ENCODE data around the gene COL13A1. TPM values are rescaled to one million over a fixed set of nuclear protein-coding genes. Genes with fewer than 3 reads are reported as not detected.

The COL13A1 gene
- total RNA-seq, 6 experiments from 2014 or later, result 33.5 to 46.6 (median 38.1) TPM

GRCh38 chr10:69957241-69957885, 155.7 kb downstream of the COL13A1 start:
- Mint-ChIP-seq H3K4me3 (no peak overlapping the region), H3K4me1 (ENCODE audit: low read depth) (peaks cover 5% of the 10 kb centered on the region), H3K9me3 (no peaks in the 10 kb centered on the region), H3K36me3 (ENCODE audit: low read depth) (peaks cover 19% of the 10 kb centered on the region), H3K27ac (no peak overlapping the region), H3K27me3 (ENCODE audit: insufficient read depth) (peaks cover 5% of the 10 kb centered on the region; the same call in 1 of the 2 replicates)
- no peak for DNase-seq
- TF ChIP-seq, protein P1, sequence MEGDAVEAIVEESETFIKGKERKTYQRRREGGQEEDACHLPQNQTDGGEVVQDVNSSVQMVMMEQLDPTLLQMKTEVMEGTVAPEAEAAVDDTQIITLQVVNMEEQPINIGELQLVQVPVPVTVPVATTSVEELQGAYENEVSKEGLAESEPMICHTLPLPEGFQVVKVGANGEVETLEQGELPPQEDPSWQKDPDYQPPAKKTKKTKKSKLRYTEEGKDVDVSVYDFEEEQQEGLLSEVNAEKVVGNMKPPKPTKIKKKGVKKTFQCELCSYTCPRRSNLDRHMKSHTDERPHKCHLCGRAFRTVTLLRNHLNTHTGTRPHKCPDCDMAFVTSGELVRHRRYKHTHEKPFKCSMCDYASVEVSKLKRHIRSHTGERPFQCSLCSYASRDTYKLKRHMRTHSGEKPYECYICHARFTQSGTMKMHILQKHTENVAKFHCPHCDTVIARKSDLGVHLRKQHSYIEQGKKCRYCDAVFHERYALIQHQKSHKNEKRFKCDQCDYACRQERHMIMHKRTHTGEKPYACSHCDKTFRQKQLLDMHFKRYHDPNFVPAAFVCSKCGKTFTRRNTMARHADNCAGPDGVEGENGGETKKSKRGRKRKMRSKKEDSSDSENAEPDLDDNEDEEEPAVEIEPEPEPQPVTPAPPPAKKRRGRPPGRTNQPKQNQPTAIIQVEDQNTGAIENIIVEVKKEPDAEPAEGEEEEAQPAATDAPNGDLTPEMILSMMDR (IDR thresholded peaks at IDR 0.05), result no peak

DNA sequence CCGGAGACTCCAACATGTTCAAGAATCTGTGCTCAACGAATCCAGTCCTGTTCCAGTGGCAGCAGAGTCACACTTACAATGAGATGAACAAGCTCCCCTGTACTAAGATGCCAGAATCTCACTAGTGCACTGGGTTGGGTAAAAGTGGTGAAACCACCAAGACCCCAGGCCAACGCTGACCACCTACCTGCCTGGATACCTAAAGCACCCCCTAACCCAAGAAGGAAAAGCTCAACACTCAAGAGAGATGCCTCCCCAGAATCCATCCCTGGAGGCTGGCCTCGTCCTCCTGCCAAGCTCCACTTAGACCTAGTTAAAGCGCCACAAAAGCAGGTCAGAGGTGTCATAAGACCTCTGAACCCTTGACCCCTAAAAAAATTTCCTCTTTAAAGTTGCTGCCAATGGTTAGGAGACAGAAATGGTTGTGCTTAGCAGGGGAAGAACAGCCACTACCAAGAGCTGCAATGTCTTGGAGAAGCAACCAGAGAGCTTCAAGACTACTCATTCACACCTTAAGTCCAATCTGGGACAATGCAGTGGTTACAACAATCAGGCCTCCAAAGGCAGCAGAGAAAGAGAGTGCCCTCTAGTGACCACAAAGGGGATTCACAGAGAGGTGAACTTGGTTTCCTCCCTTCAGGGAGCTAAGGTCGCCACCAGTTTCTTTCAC, 156.3 kb downstream of the COL13A1 start:
- Mint-ChIP-seq H3K4me3 (no peak overlapping the region), H3K27ac (no peak overlapping the region), H3K4me1 (ENCODE audit: low read depth) (peaks cover 5% of the 10 kb centered on the region), H3K9me3 (no peaks in the 10 kb centered on the region), H3K36me3 (ENCODE audit: low read depth) (peaks cover 16% of the 10 kb centered on the region), H3K27me3 (ENCODE audit: insufficient read depth) (peaks cover 5% of the 10 kb centered on the region; the same call in 1 of the 2 replicates)
- TF ChIP-seq, protein P1 (IDR thresholded peaks at IDR 0.05), result peak; percentile 87
- peak; percentile 46 for DNase-seq

DNA sequence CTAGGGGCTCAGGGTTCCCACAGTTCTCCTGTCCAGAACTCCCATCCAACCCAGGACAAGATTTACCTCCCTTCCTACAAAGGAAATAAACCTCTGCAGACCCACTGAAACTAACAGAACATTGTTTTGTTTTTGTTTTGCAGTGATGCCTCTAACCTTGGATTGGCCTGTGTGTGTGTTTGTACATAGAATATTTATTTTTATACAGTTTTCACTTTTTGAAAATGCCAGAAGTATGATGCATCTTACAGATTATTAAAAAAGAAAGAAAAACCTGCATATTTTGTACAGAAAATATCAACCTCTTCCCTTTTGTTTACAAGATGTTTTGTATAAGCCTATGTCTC, 156.8 kb downstream of the COL13A1 start:
- Mint-ChIP-seq H3K4me3 (no peak overlapping the region), H3K27ac (no peak overlapping the region)

DNA sequence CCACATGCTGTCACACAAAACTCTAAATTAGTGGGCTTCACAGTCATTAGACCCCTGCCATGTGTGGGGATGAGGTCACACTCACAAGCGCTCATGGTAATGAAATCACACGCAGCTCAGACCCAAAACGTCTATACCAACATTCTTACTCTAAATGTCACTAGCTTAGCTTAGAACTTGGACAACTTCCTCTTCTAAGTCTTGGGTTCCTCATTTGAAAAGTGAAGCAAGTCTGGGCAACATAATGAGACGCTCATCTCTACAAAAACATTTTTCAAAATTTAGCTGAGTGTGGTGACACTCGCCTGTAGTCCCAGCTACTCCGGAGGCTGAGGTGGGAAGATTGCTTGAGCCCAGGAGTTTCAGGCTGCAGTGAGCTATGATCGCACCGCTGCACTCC, 158.2 kb downstream of the COL13A1 start:
- DNase-seq, result no peak
- TF ChIP-seq, protein P1 (IDR thresholded peaks at IDR 0.05), result no peak
- no peak overlapping the region for H3K27ac Mint-ChIP-seq
- no peak overlapping the region for H3K4me3 Mint-ChIP-seq
- peaks cover 5% of the 10 kb centered on the region; the same call in 1 of the 2 replicates for H3K4me1 Mint-ChIP-seq (ENCODE audit: low read depth)
- H3K36me3 Mint-ChIP-seq (ENCODE audit: low read depth), result peaks cover 15% of the 10 kb centered on the region
- H3K27me3 Mint-ChIP-seq (ENCODE audit: insufficient read depth), result peaks cover 11% of the 10 kb centered on the region
- H3K9me3 Mint-ChIP-seq, result no peaks in the 10 kb centered on the region

More for the DNA sequence above, 156.8 kb downstream of the COL13A1 start:
- peaks cover 7% of the 10 kb centered on the region for H3K27me3 Mint-ChIP-seq (ENCODE audit: insufficient read depth)
- H3K36me3 Mint-ChIP-seq (ENCODE audit: low read depth), result peaks cover 15% of the 10 kb centered on the region
- H3K4me1 Mint-ChIP-seq (ENCODE audit: low read depth), result peaks cover 5% of the 10 kb centered on the region
- TF ChIP-seq, protein P1 (IDR thresholded peaks at IDR 0.05), result peak; percentile 31
- DNase-seq, result no peak
- H3K9me3 Mint-ChIP-seq, result no peaks in the 10 kb centered on the region

- no peak overlapping the region for H3K4me3 Mint-ChIP-seq
- peaks cover 10% of the 10 kb centered on the region for H3K36me3 Mint-ChIP-seq (ENCODE audit: low read depth)
- peaks cover 12% of the 10 kb centered on the region for H3K27me3 Mint-ChIP-seq (ENCODE audit: insufficient read depth)
- no peak for DNase-seq
- H3K9me3 Mint-ChIP-seq, result no peaks in the 10 kb centered on the region
- no peak overlapping the region for H3K27ac Mint-ChIP-seq
- peaks cover 10% of the 10 kb centered on the region for H3K4me1 Mint-ChIP-seq (ENCODE audit: low read depth)
- TF ChIP-seq, protein P1 (IDR thresholded peaks at IDR 0.05), result no peak
These were observed 158.9 kb downstream of the COL13A1 start for GRCh38 chr10:69960606-69960987.
